ENCODE measurements around the gene FMR1. TPM values are rescaled to one million over a fixed set of nuclear protein-coding genes. Genes with fewer than 3 reads are reported as not detected.

FMR1 gene
- total and polyA plus RNA-seq, 12 donors = 10.0 to 30.2 (median 27.2) TPM

GRCh38 chrX:147899379-147900114 is 12.2 kb upstream of the FMR1 start:
- no peak for DNase-seq
- Histone ChIP-seq H3K4me1 (no peaks in the 10 kb centered on the region), H3K36me3 (no peaks in the 10 kb centered on the region), H3K9me3 (peaks cover 0 to 9% (median 0%) of the 10 kb centered on the region in 11 donors), H3K4me3 (no peak overlapping the region), H3K27me3 (no peaks in the 10 kb centered on the region), H3K27ac (no peak overlapping the region)
- 74 to 79% methylated on average over 2 of the region's 2 CpGs for whole genome bisulfite sequencing, 2 donors
- intact Hi-C loops (cut with DNase I) = no loop called here
- TF ChIP-seq CTCF (IDR thresholded peaks at IDR 0.05) = no peak
- ATAC-seq = no peak

GRCh38 chrX:147900349-147900748 is 11.4 kb upstream of the FMR1 start:
- DNase-seq (no peak), ATAC-seq (no peak)
- Histone ChIP-seq H3K36me3 (no peaks in the 10 kb centered on the region), H3K4me3 (no peak overlapping the region), H3K27ac (no peak overlapping the region), H3K4me1 (no peaks in the 10 kb centered on the region), H3K27me3 (no peaks in the 10 kb centered on the region), H3K9me3 (peaks cover 0 to 9% (median 0%) of the 10 kb centered on the region in 11 donors)
- intact Hi-C loops (cut with DNase I) = no loop called here
- 81 to 86% methylated on average over 1 of the region's 1 CpG for WGBS, 2 donors
- no peak for TF ChIP-seq CTCF (IDR thresholded peaks at IDR 0.05)

GRCh38 chrX:147901461-147902126 is 10.1 kb upstream of the FMR1 start:
- WGBS, 2 donors = 59 to 73% methylated on average over 6 of the region's 6 CpGs
- ATAC-seq (no peak), DNase-seq (no peak)
- H3K36me3 ChIP-seq = no peaks in the 10 kb centered on the region
- H3K4me3 ChIP-seq = no peak overlapping the region
- no peak for TF ChIP-seq CTCF (IDR thresholded peaks at IDR 0.05)
- intact Hi-C loops (cut with DNase I) = no loop called here
- no peak overlapping the region for H3K27ac ChIP-seq
- H3K9me3 ChIP-seq = peaks cover 0 to 7% (median 0%) of the 10 kb centered on the region in 11 donors
- H3K4me1 ChIP-seq = no peaks in the 10 kb centered on the region
- H3K27me3 ChIP-seq = no peaks in the 10 kb centered on the region

- Histone ChIP-seq H3K4me3 (no peak overlapping the region), H3K4me1 (no peaks in the 10 kb centered on the region), H3K9me3 (peaks cover 0 to under 1% (median 0%) of the 10 kb centered on the region in 11 donors), H3K27ac (no peak overlapping the region), H3K36me3 (no peaks in the 10 kb centered on the region), H3K27me3 (no peaks in the 10 kb centered on the region)
- TF ChIP-seq CTCF (IDR thresholded peaks at IDR 0.05) = no peak
- intact Hi-C loops (cut with DNase I) = no loop called here
- DNase-seq = no peak
- 80 to 85% methylated on average over 2 of the region's 2 CpGs for WGBS, 2 donors
- ATAC-seq = no peak
These were observed 9.4 kb upstream of the FMR1 start for GRCh38 chrX:147902270-147902669.

Data from heart right ventricle (tissue), 16 donors.